Measurements from ENCODE around the gene FAM47E. TPM values are rescaled to one million over a fixed set of nuclear protein-coding genes. Genes with fewer than 3 reads are reported as not detected.

Gene FAM47E
- polyA plus RNA-seq (2.9 and 3.7 TPM in 2 replicates), polyA minus RNA-seq (2.7 and 4.1 TPM in 2 replicates)

- Histone ChIP-seq H3K9ac (ENCODE audit: low read length) (peak within 1 kb of the TSS; percentile 57), H3K36me3 (ENCODE audit: insufficient read depth, low read length) (no peaks in the 10 kb centered on the region), H3K27me3 (ENCODE audit: insufficient read depth, low read depth, low read length) (no peaks in the 10 kb centered on the region), H3K4me3 (ENCODE audit: low read length) (peak within 1 kb of the TSS; percentile 73), H3K4me2 (ENCODE audit: low read length) (no peak within 1 kb of the TSS), H3K9me2 (ENCODE audit: insufficient read depth, low read length) (no peaks in the 10 kb centered on the region), H3K79me2 (replicated peaks; ENCODE audit: insufficient read depth, low read length) (no peaks in the 10 kb centered on the region), H3K27ac (ENCODE audit: low read length) (peak within 1 kb of the TSS; percentile 40), H4K20me1 (ENCODE audit: insufficient read depth) (no peaks in the 10 kb centered on the region), H3F3A (ENCODE audit: insufficient read depth, low read length, poor library complexity, severe bottlenecking) (no peaks in the 10 kb centered on the region), H3K9me3 (ENCODE audit: low read length) (no peaks in the 10 kb centered on the region), H2AFZ (ENCODE audit: low read depth, low read length) (peak within 1 kb of the TSS; percentile 53)
- TF ChIP-seq SMC3 (conservative IDR thresholded peaks at IDR 0.05; ENCODE audit: poor library complexity) = peak; percentile 57
- TF ChIP-seq MXI1 (conservative IDR thresholded peaks at IDR 0.05; ENCODE audit: poor library complexity, severe bottlenecking) = peak; percentile 51
- peak; percentile 71 for TF ChIP-seq CTCF (IDR thresholded peaks at IDR 0.05; ENCODE audit: poor library complexity, severe bottlenecking)
- peak; percentile 64 for TF ChIP-seq EP300 (conservative IDR thresholded peaks at IDR 0.05; ENCODE audit: poor library complexity, severe bottlenecking)
- TF ChIP-seq POLR2AphosphoS5 (IDR thresholded peaks at IDR 0.05) = peak; percentile 53
- TF ChIP-seq TAF1 (IDR thresholded peaks at IDR 0.05; ENCODE audit: low read depth) = no peak
- TF ChIP-seq REST (IDR thresholded peaks at IDR 0.05; ENCODE audit: borderline replicate concordance) = peak; percentile 20
- TF ChIP-seq RAD21 (conservative IDR thresholded peaks at IDR 0.05) = peak; percentile 32
- TF ChIP-seq EZH2 (IDR thresholded peaks at IDR 0.05; ENCODE audit: borderline replicate concordance, insufficient read depth, low read length, poor library complexity, severe bottlenecking) = no peak
Observed at GRCh38 chr4:76251441-76252270, at the start of gene FAM47E. Gene FAM47E, plus strand, starts transcription at chr4:76251721. Its CDS starts 26 bp downstream, at chr4:76251747.

- H3K27me3 ChIP-seq (ENCODE audit: insufficient read depth, low read depth, low read length) = no peaks in the 10 kb centered on the region
- no peaks in the 10 kb centered on the region for H3K9me2 ChIP-seq (ENCODE audit: insufficient read depth, low read length)
- no peak overlapping the region for H3K4me2 ChIP-seq (ENCODE audit: low read length)
- H3K4me3 ChIP-seq (ENCODE audit: low read length) = no peak overlapping the region
- no peak overlapping the region for H3K27ac ChIP-seq (ENCODE audit: low read length)
- H3K79me2 ChIP-seq (replicated peaks; ENCODE audit: insufficient read depth, low read length) = peaks cover 67% of the 10 kb centered on the region
- TF ChIP-seq CTCF (IDR thresholded peaks at IDR 0.05; ENCODE audit: poor library complexity, severe bottlenecking) (no peak), EP300 (conservative IDR thresholded peaks at IDR 0.05; ENCODE audit: poor library complexity, severe bottlenecking) (no peak), REST (IDR thresholded peaks at IDR 0.05; ENCODE audit: borderline replicate concordance) (no peak), SMC3 (conservative IDR thresholded peaks at IDR 0.05; ENCODE audit: poor library complexity) (no peak), MXI1 (conservative IDR thresholded peaks at IDR 0.05; ENCODE audit: poor library complexity, severe bottlenecking) (no peak), RAD21 (conservative IDR thresholded peaks at IDR 0.05) (no peak), POLR2AphosphoS5 (IDR thresholded peaks at IDR 0.05) (no peak), EZH2 (IDR thresholded peaks at IDR 0.05; ENCODE audit: borderline replicate concordance, insufficient read depth, low read length, poor library complexity, severe bottlenecking) (no peak), TAF1 (IDR thresholded peaks at IDR 0.05; ENCODE audit: low read depth) (no peak)
- H2AFZ ChIP-seq (ENCODE audit: low read depth, low read length) = no peak overlapping the region
- no peaks in the 10 kb centered on the region for H3K9me3 ChIP-seq (ENCODE audit: low read length)
- peaks cover 6% of the 10 kb centered on the region for H3K36me3 ChIP-seq (ENCODE audit: insufficient read depth, low read length)
- no peaks in the 10 kb centered on the region for H3F3A ChIP-seq (ENCODE audit: insufficient read depth, low read length, poor library complexity, severe bottlenecking)
- no peak overlapping the region for H3K9ac ChIP-seq (ENCODE audit: low read length)
- peaks cover 4% of the 10 kb centered on the region for H4K20me1 ChIP-seq (ENCODE audit: insufficient read depth)
Observed at GRCh38 chr4:76203541-76203940, 48.0 kb upstream of the FAM47E start.

Measured in neural cell (in vitro differentiated cells).